Ovary (tissue), 3 donors: ENCODE measurements around the gene SAA4.
"Not testable (repeated sequence)": the region's sequence is repeated elsewhere in the genome, so short reads cannot be mapped to it uniquely, and the experiment has no call there.

Experiments
- EP300 ChIP-seq: sonication (generic); formaldehyde crosslinking; IDR thresholded peaks from one replicate; pipeline ENCODE4 v1.6.1; 2017; ENCODE audit warnings: antibody characterized with exemption
- TF ChIP-seq, protein P1 (sequence below), 3 donors: fragments of 450-650 bp in 2 of 3; fragments of 200-600 bp in 1 of 3; IDR thresholded peaks; one replicate each; pipeline versions ENCODE4 v1.5.1 to v1.8.0; 2016 to 2022; ENCODE audit warnings: antibody characterized with exemption in 3 of 3, mild to moderate bottlenecking in 1 of 3
- donor health status: DM: no; HTN: no; CAD: no.

DNA sequence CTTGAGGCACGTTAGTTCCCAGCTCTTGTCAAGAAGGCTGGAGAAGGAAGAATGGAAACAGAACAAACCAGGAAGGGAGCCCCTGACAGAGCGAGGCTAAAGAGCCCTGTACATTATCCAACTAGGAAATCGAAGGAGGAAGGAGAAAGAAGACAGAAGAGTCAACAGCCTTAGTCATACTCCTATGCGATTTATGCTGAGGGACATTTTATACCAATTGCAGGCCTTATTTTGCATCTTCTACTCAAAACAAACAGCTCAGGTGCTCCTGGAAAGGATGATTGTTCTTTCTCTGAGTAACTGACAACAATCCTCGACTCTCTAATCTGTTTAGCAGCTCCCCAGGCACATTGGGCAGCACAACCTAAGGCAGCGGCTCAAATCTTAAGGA, 10.6 kb upstream of the SAA4 start:
- TF ChIP-seq, protein P1, sequence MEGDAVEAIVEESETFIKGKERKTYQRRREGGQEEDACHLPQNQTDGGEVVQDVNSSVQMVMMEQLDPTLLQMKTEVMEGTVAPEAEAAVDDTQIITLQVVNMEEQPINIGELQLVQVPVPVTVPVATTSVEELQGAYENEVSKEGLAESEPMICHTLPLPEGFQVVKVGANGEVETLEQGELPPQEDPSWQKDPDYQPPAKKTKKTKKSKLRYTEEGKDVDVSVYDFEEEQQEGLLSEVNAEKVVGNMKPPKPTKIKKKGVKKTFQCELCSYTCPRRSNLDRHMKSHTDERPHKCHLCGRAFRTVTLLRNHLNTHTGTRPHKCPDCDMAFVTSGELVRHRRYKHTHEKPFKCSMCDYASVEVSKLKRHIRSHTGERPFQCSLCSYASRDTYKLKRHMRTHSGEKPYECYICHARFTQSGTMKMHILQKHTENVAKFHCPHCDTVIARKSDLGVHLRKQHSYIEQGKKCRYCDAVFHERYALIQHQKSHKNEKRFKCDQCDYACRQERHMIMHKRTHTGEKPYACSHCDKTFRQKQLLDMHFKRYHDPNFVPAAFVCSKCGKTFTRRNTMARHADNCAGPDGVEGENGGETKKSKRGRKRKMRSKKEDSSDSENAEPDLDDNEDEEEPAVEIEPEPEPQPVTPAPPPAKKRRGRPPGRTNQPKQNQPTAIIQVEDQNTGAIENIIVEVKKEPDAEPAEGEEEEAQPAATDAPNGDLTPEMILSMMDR (IDR thresholded peaks at IDR 0.05) = not testable (repeated sequence)
- TF ChIP-seq EP300 = not testable (repeated sequence)
